GM21381 (cell line): ENCODE data around the gene PKMYT1.

ENCODE experiments used
- ATAC-seq: cut with Tn5 transposase; IDR thresholded peaks from one replicate; pipeline ENCODE4 v1.9.1; 2021; ENCODE audit warnings: mild to moderate bottlenecking, moderate library complexity; ENCODE audit not compliant: unreplicated experiment

PKMYT1 gene

DNA sequence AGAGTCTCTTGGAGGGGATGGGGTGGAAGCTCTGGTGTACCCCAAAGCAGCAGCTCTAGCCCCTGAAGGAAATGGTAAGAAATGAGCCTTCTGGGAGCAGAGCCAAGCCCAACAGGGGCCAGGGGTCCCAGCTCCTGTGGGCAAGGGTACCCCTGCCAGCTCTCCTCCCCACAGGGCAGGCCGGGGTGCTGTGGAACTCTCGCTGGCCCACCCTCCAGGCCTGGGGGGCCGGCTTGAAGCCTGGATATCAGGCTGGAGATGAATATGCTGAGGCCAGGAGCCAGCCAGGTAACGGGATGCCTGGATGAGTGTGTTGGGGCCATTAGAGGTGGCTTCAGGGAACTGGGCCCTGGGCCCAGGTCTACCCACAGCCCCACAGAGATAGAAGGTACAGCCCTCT, 20.3 kb upstream of the PKMYT1 start:
- ATAC-seq: no peak

DNA sequence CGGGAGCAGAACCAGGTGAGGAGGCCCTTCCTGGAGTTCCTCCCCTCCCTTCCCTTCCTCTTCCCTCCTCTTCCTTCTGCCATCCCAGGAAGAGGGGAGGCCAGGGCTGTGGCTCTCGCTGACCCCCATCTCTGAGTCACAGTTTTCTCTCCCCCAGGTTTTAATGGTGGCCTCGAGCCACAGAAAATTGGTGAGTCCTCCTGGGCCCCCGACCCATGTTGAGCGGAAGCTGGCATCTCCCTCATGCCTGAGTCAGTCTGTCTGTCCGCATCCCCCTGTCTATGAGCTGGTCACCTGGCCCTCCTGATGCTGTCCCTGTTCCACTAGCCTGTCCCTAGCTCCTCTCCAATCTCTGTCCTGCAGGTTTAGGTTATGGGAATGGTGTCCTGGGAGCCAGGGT, 19.7 kb upstream of the PKMYT1 start:
- ATAC-seq: no peak

DNA sequence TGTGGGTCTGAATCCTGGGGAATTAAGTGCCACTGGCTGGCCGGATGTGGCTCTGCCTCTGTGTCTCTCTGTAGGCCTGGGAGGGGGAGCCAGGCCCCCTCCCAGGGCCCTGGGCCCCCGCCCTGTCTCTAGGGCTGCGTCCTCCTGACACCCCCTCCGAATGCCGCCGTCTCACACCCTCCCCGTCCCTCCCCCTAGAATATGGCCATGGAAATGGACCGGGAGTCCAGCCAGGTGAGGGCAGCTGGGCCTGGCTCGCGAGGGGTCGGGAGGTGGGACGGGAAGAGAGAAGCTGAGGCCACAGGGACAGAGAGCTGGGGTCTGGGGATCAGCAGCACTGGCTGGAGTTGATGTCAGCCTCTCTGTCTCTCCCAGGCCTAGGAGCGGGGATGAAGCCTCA, 16.1 kb upstream of the PKMYT1 start:
- no peak for ATAC-seq

DNA sequence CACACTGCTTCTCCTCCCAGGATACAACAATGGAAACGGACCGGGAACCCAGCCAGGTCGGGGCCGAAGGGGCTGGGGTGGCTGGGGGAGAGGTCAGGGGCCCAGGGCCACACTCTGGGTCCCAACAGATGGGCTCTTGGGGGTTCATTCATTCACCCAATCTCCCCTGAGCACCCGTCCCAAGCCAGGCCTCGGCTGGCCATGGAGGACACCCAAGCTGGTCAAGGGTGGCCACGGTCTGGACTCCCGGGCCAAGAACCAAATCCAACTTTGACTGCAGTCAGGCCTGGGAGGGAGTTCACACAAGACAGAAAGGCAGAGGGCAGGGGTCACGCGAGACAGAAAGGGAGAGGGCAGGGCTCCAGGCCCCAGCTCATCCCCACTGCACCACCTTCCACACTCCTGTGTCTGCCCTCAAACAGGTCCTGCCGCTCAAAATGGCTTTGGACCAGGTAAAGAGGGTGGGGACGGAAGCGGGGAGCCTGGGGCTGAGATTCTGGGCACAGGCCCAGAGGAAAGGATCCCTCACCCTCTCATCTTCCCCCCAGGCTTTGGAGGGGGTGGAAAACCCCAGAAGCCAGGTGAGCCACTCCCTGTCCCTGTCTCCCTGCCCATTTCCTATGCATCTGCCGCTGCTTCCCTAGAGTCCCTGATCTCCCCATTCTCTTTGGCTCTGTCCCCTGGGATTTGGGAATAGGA, 12.3 kb upstream of the PKMYT1 start:
- no peak for ATAC-seq

DNA sequence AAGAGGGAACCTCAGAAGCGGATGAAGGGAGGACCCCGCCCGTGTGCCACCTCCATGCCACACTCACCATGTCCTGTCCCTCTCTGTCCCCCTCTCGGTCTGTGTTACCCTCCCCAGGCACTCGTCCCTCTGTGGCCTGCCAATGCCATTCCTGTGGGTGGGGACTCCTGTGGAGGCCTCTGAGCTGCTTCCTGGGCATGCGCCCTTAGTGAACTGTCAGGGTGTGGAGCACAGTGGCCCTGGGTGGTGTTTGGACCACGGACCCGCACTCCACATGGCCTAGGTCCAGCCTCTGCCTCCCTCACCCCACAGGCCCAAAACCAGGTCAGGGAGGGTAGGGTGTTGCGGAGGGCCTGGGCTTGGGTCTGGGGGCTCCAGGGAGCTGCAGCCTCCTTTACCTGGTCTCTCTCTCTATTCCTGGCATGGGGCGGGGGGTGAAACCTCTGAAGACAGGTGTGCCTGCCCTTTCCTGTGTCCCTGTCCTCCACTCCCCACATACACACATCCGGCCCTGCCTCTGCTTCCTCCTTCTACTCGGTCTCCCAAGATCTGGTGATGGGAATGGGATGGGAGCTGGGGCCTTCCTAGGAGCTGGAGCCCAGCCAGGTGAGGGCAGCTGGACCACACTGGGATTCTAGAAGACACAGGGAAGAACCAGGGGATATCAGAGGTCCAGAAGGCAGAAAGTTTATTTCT, 11.5 kb upstream of the PKMYT1 start:
- ATAC-seq: no peak

DNA sequence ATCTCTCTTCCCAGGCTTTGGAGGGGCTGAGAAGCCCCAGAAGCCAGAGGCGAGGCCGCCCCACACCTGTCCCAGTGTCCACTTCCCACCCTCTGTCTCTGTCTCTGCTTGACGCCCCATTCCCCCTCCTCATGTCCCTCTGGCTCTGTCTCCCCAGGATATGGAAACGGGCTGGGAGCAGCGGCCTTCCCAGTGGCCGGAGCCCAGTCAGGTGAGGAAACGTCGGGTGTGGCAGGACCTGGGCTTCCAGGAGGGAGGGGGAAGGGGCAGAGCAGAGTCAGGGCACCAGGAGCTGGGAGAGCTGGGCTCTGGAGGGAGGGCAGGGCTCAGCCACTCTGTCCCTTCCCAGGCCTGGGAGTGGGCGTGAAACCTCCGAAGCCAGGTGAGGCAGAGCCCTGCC, 10.6 kb upstream of the PKMYT1 start:
- no peak for ATAC-seq

DNA sequence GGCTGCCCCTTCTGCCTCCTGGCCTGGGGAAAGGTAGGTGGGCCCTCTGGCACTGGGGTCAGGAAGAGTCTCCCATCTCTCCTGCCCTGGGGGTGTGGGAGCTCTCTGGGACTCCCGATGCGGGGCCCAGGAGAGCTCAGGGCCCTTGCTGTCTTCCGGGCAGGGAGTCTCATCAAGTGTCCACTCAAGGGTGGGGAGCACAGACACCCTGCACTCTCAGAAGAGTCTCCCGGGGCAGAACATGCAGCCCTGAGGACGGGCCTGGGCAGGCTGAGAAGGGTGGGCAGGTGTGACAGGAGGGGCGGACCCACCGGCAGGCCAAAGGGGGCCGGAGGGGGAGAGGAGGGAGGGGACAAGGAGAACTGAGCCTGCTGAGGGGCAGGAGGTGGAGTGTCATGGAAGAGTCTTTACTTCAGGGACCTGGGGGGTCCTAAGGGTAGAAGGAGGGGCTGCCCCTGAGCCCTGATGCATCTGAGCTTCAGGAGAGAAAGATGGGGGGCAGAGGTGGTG, 8.4 kb upstream of the PKMYT1 start:
- no peak for ATAC-seq

DNA sequence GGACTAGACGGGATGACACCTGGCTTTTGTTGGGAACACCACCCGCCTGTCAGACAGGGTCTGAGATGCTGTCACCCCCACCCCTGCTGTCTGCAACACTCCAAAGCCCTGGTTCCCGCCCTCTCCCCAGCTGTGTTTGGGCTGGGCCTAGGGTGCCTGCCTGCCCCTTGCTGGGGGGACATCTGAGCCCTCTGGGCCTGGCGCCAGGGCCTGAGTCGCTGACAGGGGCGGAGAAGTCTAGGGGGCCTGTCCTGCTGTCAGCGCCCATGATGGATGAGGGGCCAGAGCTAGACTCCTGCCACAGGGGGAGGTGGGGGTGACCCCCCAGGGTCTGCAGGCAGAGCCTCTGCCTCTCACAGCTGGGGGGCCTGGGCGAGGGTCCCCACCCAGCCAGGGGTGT, 7.6 kb upstream of the PKMYT1 start:
- no peak for ATAC-seq

DNA sequence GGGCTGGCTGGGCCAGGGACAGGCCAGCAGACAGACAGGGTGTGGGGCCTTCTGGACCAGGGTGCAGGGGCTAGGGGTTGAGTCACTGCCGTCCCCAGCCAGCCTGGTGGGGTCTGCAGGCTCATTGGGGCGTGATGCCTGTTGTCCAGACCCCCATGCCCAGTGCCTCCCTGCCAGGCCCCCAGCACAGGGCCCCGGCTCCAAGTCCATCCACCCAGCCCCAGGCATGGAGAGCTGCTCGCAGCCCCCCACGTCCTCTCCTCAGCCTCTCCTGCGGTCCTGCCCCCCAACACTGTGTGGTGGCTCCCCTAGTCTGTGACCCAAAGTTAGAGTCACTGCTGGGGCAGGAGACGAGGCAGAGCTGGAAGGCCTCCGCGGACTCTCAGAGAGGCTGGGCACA, 7.0 kb upstream of the PKMYT1 start:
- ATAC-seq: no peak

DNA sequence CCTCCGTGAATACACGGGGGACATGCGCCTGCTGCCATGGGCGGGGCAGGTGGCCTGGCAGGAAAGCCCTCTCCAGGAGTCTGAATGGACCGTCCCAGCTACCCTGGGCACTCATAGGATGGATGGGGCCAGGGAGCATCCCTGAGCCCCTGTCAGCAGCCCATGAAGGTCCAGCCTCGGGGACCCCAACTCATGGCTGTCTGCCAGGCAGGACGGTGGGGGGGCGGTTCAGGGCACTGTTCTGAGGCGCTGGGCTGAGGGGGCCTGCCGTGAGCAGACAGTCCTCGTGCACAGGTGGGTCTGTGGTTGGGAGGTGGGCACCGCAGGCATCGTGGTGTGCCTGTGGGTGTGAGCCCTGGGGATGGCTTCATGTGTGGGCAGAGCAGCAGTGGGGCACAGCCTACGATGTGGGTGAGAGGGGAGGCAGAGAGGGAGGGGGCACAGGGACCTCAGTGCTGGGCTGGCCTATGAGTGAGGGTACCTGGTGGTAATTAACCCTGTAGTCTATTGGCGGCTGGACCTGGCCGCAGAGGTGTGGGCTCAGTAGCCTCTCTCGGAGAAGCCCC, 6.5 kb upstream of the PKMYT1 start:
- no peak for ATAC-seq

DNA sequence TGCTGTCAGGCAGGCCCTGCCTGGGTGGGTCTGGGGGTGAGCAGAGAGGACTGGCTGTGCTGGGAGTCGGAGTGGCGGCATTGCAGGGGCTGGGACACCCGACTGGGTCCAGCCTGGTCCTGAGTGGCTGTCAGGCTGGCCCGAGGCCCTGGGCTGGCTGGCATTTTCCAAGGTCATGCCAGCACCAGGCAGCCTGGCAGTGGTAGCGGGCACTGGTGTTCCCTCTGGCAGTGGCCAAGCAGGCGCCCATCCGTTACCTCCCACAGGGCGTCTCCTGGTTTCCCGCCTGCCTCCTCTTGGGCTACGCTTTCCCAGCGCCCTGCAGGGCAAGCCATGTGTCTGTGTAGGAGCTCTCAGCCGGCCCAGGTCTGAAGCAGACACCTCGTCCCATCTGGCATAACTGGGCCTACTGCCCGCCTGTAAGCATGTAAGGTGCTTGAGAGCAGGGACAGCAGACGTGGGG, 5.7 kb upstream of the PKMYT1 start:
- no peak for ATAC-seq

DNA sequence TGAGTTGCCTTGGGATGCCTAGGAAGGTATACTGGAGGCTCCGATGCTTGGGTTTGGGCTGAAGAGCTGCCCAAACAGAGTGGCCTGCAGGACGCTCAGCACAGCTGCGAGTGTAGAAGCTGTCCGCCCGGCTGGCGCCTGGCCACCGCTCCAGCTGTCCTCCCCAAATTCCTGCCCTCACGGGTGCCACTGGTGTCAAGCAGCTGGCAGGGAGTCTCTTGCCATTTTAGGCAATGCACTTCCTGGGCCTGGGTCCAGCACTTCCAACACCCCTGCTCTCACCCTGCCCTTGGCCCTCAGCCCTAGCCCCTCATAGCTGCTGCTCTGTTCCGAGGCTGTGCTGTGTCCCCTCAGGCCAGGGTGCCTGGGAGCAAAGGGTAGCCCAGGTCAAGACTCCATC, 5.2 kb upstream of the PKMYT1 start:
- no peak for ATAC-seq

DNA sequence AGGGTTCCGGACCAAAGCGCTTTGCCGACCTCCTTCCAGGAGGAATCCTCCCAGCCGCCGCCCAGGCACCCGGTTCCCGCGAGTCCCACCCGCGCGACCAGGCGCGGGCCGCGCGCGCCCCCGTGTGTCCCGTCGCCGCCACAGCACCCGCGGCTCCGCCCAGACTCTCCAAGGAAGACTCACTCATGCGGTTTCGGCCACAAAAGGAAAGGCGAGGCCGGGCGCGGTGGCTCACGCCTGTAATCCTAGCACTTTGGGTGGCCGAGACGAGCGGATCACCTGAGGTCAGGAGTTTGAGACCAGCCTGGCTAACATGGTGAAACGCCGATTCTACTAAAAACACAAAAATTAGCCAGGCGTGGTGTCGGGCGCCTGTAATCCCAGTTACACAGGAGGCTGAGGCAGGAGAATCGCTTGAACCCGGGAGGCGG, 3.5 kb upstream of the PKMYT1 start:
- no peak for ATAC-seq

DNA sequence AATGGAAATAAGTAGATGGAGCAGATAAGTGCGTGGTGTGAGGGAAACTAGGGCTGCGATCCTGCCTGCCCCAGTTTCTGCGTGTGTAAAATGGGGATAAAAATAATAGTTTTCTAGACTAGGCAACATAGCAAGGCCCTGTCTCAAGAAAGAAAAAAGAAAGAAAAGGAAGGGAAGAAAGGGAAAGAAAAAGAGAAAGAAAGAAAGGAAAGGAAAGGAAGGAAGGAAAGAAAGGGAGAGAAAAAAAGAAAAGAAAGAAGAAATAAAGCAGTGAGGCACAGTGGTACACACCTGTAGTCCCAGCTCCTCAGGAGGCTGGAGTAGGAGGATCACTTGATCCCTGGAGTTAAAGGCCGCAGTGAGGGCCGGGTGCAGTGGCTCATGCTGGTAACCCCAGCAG, 2.2 kb upstream of the PKMYT1 start:
- no peak for ATAC-seq

DNA sequence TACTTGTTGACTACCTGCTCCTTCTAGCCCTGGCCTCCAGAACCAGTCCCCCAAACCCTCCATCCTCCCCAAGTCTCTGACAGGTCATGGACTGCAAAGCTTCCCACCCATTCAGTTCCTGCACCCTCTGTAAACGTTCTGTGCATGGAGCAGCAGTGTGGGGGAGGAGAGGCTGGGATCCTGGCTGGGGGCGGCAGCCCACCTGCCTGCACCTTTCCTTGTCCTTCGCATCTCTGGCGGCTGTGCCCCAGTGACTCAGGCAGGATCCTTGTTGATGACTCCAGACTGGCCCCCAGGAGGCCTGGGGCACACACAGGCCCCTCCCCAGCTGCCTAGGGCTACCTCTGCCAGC, 1.6 kb upstream of the PKMYT1 start:
- no peak for ATAC-seq

DNA sequence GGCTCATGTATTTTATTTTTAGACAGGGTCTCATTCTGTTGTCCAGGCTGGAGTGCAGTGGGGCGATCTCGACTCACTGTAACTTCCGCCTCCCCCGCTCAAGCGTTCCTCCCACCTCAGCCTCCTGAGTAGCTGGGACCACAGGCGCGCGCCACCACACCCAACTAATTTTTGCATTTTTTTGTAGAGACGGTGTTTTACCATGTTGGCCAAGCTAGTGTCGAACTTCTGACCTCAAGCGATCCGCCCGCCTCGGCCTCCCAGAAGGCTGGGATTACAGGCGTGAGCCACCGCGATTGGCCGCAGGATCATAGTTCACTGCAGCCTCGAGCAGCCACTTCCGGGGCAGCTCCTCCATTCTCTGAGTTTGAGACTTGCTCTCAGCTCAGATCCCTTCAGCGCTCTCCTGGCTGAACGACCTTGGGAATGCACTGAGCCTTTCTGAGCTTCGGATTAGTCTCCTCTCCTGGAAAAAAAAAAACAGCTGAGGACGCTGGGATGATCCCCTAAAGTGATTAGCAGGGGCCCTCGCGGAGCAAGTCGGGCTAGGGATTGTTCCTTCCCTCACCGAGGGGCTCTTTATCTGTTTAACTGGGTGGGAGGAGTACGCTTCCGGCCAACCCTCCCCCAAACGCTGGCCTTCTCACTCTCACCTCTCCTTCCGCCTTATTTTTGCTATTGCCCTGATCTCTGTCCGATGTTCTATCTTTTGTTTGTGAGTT, 1.1 kb upstream of the PKMYT1 start:
- ATAC-seq: no peak

DNA sequence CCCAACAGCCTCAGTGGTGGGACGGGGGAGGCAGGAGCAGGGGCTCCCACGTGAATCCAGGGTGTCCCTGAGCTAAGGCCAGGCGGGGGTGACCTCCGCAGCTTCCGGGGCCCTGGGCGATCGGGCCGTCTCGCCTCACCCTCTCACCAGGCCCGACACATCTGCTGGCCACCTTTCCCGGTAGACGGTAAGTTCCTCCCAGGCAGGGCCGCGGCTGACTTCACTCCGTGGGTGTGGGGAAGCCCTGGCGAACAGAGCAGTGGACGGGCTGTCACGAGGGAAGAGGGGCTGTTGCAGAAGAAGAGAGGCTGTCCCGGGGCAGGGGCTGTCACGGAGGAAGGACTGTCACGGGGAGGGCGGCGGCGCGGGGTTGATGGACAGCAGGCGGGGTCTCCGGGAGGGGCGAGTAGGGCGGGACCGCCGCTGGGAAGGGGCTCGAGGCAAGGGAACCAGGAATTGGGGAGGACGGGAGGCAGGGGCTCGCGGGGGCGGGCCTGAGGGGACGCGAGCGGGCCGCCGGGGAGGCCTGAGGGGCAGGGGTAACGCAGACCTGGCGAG, 498 bp downstream of the PKMYT1 start:
- peak; percentile 15 for ATAC-seq

DNA sequence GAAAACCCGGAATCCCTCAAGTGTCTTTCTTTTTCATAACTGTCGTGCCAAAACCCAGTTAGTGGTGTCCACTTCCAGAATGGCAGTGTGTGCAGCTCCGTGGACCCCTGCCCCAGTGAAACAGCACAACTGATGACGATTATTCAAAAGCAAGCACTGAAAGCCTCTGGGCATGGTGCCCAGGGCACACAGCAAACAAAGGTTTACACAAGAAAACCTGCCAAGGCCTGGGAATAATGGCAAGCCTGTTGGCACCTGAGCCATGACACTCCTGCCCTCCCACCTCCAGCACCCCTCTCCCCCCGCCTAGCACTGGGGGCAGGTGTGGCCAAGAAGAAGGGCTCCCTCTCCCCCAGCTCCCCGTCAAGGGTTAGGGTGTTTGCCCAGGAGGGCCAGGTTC, 2.8 kb downstream of the PKMYT1 start:
- no peak for ATAC-seq

DNA sequence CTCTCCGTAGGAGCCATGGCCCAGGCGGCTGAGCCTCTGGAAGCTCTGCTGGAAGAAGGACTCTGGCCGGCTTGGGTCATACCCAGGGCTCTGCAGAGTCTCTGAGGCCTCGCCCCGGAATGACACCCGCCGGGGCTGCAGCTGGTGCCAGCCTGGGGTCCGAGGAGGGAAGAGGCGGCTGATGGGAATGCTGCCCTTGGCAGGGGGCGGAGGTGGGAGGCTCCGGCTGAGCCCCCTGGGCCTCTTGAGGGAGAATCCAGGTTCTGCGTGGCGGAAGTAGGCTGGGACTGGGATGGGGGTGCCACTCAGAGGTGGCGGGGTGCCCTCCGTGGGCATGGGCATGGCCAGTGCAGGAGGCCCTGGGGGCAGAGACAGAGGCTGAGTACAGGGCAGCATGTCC, 3.6 kb downstream of the PKMYT1 start:
- no peak for ATAC-seq

DNA sequence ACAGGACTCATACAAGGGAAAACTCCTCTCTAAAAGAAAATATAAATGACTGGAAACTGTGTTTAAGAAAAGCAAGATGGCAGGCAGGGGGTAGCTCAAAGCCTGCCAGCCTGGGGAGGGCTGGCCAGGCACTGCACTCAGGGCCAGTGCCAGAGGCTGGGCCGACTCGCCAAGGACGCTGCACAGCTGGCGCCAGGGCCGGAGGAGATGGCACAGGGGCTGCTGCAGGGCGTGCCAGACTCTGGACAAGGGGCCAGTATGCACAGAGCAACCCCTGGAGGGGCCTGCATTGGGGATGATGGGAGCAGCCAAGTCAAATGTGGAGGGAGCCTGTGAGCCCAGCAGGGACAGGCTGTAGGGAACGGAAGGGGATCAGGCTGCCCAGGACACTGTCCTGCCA, 4.0 kb downstream of the PKMYT1 start:
- ATAC-seq: no peak

DNA sequence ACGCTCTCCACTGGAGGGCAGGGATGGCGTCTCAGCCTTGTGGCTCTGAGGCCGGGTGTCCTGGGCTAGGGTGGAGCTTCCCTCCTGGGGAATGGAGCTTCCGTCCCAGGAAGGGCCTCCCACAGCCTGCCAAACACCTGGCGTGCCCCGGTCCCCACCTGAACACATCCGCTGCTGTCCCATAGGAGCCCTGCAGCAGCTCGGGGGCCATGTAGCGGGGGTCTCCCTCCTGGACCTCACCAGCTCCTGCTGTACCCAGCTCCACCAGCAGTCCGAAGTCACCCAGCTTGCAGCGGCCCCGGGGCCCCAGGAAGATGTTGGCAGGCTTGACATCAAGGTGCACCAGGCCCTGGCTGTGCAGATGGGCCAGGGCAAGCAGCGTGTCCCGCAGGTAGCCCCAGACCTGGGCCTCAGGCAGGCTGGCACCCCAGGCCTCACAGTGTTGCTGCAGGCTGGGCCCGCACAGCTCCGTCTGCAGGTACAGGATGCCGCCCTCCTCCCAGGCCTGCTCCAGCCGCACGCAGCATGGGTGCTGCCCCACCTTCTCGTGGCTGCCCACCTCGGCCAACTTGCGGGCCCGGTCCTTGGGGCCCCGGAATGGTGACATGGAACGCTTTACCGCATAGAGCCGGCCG, 5.0 kb downstream of the PKMYT1 start:
- ATAC-seq: no peak
